ENCODE results near the gene TRAF3IP1.

Gene TRAF3IP1

GRCh38 chr2:238378230-238379095, 58.1 kb downstream of the TRAF3IP1 start:
- peak overlapping the region; percentile 70 for H3K4me2 ChIP-seq
- no peak overlapping the region for H3K27ac ChIP-seq
- H3K27me3 ChIP-seq: no peaks in the 10 kb centered on the region
- H4K20me1 ChIP-seq: no peaks in the 10 kb centered on the region
- H3K4me1 ChIP-seq: peaks cover 45% of the 10 kb centered on the region
- no peak for TF ChIP-seq Cebpa-rat (IDR thresholded peaks at IDR 0.05)
- H3K4me3 ChIP-seq: no peak overlapping the region
- no peak overlapping the region for H3K9ac ChIP-seq
- peaks cover 18% of the 10 kb centered on the region for H3K9me3 ChIP-seq
- H3K36me3 ChIP-seq: peaks cover 19% of the 10 kb centered on the region

- H3K9ac ChIP-seq: no peak overlapping the region
- H3K4me3 ChIP-seq: no peak overlapping the region
- peaks cover 19% of the 10 kb centered on the region for H3K36me3 ChIP-seq
- no peak for TF ChIP-seq Cebpa-rat (IDR thresholded peaks at IDR 0.05)
- peak overlapping the region; percentile 70 for H3K4me2 ChIP-seq
- H3K4me1 ChIP-seq: peaks cover 45% of the 10 kb centered on the region
- no peaks in the 10 kb centered on the region for H3K27me3 ChIP-seq
- peaks cover 25% of the 10 kb centered on the region for H3K9me3 ChIP-seq
- no peaks in the 10 kb centered on the region for H4K20me1 ChIP-seq
- H3K27ac ChIP-seq: no peak overlapping the region
Observed at GRCh38 chr2:238379096-238379810, 58.9 kb downstream of the TRAF3IP1 start.

- no peak overlapping the region for H3K9ac ChIP-seq
Observed at GRCh38 chr2:238380336-238380735, 60.0 kb downstream of the TRAF3IP1 start.

GRCh38 chr2:238380785-238381184, 60.5 kb downstream of the TRAF3IP1 start:
- Histone ChIP-seq H3K27me3 (no peaks in the 10 kb centered on the region), H3K9ac (no peak overlapping the region), H3K4me1 (peaks cover 45% of the 10 kb centered on the region), H3K4me3 (no peak overlapping the region), H3K9me3 (peaks cover 23% of the 10 kb centered on the region), H3K27ac (no peak overlapping the region), H3K36me3 (peaks cover 19% of the 10 kb centered on the region), H3K4me2 (peak overlapping the region; percentile 70; the same call in 1 of the 2 replicates), H4K20me1 (no peaks in the 10 kb centered on the region)
- TF ChIP-seq Cebpa-rat (IDR thresholded peaks at IDR 0.05): no peak

More at GRCh38 chr2:238380336-238380735, 60.0 kb downstream of the TRAF3IP1 start:
- Histone ChIP-seq H3K36me3 (peaks cover 19% of the 10 kb centered on the region), H3K4me1 (peaks cover 45% of the 10 kb centered on the region), H3K27ac (0 out of 2 replicates have a peak overlapping the region, but pooled peaks have one; percentile 15), H3K27me3 (no peaks in the 10 kb centered on the region), H3K9me3 (peaks cover 23% of the 10 kb centered on the region), H3K4me3 (no peak overlapping the region), H4K20me1 (no peaks in the 10 kb centered on the region), H3K4me2 (peak overlapping the region; percentile 70)
- no peak for TF ChIP-seq Cebpa-rat (IDR thresholded peaks at IDR 0.05)

GRCh38 chr2:238381341-238382115, 61.2 kb downstream of the TRAF3IP1 start:
- H4K20me1 ChIP-seq: no peaks in the 10 kb centered on the region
- no peak overlapping the region for H3K4me3 ChIP-seq
- H3K9ac ChIP-seq: no peak overlapping the region
- H3K27ac ChIP-seq: no peak overlapping the region
- no peak overlapping the region for H3K4me2 ChIP-seq
- H3K9me3 ChIP-seq: peaks cover 23% of the 10 kb centered on the region
- H3K4me1 ChIP-seq: peaks cover 41% of the 10 kb centered on the region
- TF ChIP-seq Cebpa-rat (IDR thresholded peaks at IDR 0.05): no peak
- no peaks in the 10 kb centered on the region for H3K27me3 ChIP-seq
- peaks cover 19% of the 10 kb centered on the region for H3K36me3 ChIP-seq

- no peak overlapping the region for H3K27ac ChIP-seq
- H3K4me2 ChIP-seq: no peak overlapping the region
- peaks cover 23% of the 10 kb centered on the region for H3K9me3 ChIP-seq
- no peak for TF ChIP-seq Cebpa-rat (IDR thresholded peaks at IDR 0.05)
- peaks cover 33% of the 10 kb centered on the region for H3K4me1 ChIP-seq
- H3K4me3 ChIP-seq: no peak overlapping the region
- H4K20me1 ChIP-seq: no peaks in the 10 kb centered on the region
- peaks cover 19% of the 10 kb centered on the region for H3K36me3 ChIP-seq
- no peaks in the 10 kb centered on the region for H3K27me3 ChIP-seq
- no peak overlapping the region for H3K9ac ChIP-seq
Observed at GRCh38 chr2:238382381-238382781, 62.1 kb downstream of the TRAF3IP1 start.

GRCh38 chr2:238383135-238383534, 62.8 kb downstream of the TRAF3IP1 start:
- Histone ChIP-seq H3K36me3 (peaks cover 23% of the 10 kb centered on the region), H3K27me3 (no peaks in the 10 kb centered on the region), H3K4me3 (no peak overlapping the region), H4K20me1 (no peaks in the 10 kb centered on the region), H3K4me1 (peaks cover 27% of the 10 kb centered on the region), H3K27ac (no peak overlapping the region), H3K9ac (no peak overlapping the region), H3K9me3 (peaks cover 23% of the 10 kb centered on the region), H3K4me2 (no peak overlapping the region)
- TF ChIP-seq Cebpa-rat (IDR thresholded peaks at IDR 0.05): no peak

GRCh38 chr2:238383743-238384380, 63.5 kb downstream of the TRAF3IP1 start:
- Histone ChIP-seq H3K9ac (no peak overlapping the region), H3K36me3 (peaks cover 26% of the 10 kb centered on the region), H3K27me3 (no peaks in the 10 kb centered on the region), H3K4me3 (no peak overlapping the region), H3K4me2 (no peak overlapping the region), H4K20me1 (no peaks in the 10 kb centered on the region), H3K4me1 (peaks cover 20% of the 10 kb centered on the region), H3K27ac (no peak overlapping the region), H3K9me3 (peaks cover 23% of the 10 kb centered on the region)
- no peak for TF ChIP-seq Cebpa-rat (IDR thresholded peaks at IDR 0.05)

GRCh38 chr2:238387332-238387731, 67.0 kb downstream of the TRAF3IP1 start:
- Histone ChIP-seq H3K4me1 (no peaks in the 10 kb centered on the region), H3K9me3 (peaks cover 19% of the 10 kb centered on the region), H3K9ac (no peak overlapping the region), H3K4me2 (no peak overlapping the region), H3K27ac (no peak overlapping the region), H4K20me1 (no peaks in the 10 kb centered on the region), H3K4me3 (no peak overlapping the region), H3K36me3 (peaks cover 17% of the 10 kb centered on the region), H3K27me3 (no peaks in the 10 kb centered on the region)
- TF ChIP-seq Cebpa-rat (IDR thresholded peaks at IDR 0.05): no peak

Data from BLaER1 (cell line).